Stimulated activated CD8-positive, alpha-beta memory T cell treated with anti-CD3 and anti-CD28 coated beads, Interleukin-4, amount 100 ng/mL, for 24 hours (primary cell): ENCODE data around the gene CCDC51.
"Not testable (repeated sequence)": the region's sequence is repeated elsewhere in the genome, so short reads cannot be mapped to it uniquely, and the experiment has no call there.

ENCODE experiments used
- DNase-seq: peaks from one replicate; pipeline ENCODE4 v3.0.0-alpha.2; 2020; ENCODE audit warnings: low read depth

Gene CCDC51

GRCh38 chr3:48405971-48406370, 33.9 kb downstream of the CCDC51 start:
- no peak for DNase-seq

- DNase-seq = no peak
These were observed 34.5 kb downstream of the CCDC51 start for GRCh38 chr3:48405343-48405881.

DNA sequence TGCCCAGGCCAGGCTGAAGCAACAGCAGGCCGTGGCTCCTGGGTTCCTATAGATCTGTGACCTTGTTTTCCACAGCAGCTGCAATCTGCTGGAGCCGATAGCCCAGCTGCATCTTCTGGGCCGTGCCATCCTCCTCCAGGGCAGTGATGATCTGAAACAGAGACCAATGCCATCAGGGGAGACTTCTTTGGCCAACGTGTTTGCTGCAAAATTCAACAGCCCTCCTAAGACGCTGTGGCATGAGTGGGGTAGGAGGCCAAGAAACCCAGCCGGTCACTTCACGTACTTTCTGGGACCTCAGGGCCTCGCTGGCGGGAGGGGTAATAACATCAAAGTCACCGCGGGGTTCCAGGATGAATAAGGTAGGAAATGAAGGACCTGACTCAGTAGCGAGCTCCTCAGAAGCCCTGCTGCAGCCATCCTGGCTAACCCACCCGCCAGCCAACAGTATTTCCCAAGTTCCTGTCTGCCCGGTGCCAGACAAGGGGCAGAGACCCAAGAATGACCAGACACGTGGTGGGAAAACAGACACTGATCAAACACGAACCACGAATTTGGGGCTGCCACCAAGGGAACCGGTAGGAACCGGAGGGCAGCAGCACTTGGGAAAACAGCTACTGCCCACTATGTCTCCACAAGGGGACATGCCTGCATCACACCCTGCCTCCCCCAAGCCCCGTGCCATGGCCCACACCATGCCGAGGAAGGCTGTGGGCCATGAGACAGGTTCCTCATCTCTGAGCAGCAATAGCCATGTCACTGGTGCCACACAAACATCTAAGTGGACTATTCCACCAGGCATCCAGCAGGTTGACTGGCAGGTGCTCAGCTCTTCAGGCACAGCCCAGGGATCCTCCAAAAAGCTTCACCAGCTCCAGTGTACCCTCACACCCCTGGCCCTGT, 35.2 kb downstream of the CCDC51 start:
- no peak for DNase-seq

DNA sequence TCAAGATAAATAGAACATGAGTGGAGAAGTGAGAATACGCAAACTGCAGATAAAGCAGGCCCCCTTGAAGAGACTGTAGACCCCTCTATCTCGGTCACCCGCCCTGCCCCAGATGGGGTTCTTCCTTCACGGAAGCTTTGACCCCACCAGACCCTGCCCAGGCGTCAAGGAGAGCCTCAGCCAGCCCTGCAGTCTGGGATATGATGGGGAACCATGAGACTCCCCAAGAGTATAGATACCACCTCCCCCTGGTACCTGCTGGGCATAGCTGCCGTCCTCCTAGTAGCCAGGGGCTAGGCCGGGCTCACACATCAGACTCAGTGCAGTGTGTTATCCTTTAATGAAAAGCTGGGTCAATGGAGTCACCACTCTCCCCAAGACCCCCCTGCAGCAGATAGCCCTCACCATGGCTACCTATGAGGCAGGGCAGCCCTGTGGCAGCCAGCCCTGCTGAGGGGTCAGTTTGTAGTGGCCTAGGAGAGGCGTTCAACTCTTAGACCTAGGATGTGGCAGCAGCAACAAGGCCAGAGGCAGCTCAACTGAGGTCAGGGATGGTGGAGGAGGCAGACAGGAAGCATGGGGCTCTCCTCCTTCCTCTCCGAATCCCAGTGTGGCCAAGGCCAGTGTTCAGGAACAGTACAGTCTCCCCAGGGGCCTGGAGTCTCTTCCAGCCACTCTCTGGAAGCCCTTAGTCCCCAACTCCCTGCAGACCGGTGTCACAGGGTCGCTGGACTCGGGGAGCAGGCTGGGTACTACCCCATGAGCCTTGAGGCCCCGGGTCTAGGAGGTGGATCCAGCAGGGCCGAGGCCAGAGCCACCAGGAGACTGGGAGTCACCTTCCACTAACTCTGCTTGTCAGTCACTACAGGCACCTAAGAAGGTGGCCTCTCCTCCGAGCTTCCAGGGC, 36.1 kb downstream of the CCDC51 start:
- DNase-seq = no peak

- DNase-seq = no peak
These were observed 37.0 kb downstream of the CCDC51 start for GRCh38 chr3:48402907-48403306.

DNA sequence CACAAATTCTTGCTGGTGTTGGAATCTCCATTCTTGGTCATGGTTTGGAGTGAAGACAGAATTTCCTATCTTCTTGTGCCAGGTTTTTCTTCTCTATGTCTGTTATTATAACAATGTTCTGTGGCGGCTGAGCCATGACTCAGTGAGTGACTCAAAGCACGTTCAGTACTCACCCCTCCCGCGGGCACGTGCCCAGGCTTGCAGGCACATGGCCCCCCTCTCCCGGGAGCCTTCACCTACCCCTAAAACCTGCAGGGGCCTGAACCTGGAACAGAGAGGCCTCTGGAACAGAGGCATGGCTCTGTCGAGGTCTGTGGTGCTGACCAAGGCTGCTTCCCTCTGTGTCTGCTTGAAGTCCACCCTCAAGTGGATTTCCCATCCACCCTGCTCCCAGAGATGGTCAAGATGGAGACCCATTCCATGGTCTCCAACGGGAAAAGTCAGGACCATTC, 37.6 kb downstream of the CCDC51 start:
- DNase-seq = no peak

DNA sequence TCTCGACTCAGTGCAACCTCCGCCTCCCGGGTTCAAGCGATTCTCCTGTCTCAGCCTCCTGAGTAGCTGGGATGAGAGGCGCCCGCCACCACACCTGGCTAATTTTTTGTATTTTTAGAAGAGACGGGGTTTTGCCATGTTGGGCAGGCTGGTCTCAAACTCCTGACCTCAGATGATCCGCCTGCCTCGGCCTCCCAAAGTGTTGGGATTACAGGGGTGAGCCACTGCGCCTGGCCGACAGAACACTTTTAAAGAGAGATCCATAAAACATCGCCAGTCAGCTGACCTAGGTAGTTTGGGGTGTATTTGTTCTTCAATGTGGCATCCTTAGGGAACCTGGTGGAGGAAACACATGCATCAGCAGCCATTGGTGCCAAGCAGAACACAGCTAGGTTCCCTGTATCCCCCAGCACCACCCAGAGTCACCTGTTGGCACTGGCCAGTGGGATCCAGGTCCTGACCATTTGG, 38.5 kb downstream of the CCDC51 start:
- DNase-seq = not testable (repeated sequence)

GRCh38 chr3:48400824-48401433, 39.0 kb downstream of the CCDC51 start:
- DNase-seq = peak; percentile 26

- DNase-seq = no peak
These were observed 40.3 kb downstream of the CCDC51 start for GRCh38 chr3:48399387-48400172.

GRCh38 chr3:48398701-48399386, 41.1 kb downstream of the CCDC51 start:
- DNase-seq = no peak

DNA sequence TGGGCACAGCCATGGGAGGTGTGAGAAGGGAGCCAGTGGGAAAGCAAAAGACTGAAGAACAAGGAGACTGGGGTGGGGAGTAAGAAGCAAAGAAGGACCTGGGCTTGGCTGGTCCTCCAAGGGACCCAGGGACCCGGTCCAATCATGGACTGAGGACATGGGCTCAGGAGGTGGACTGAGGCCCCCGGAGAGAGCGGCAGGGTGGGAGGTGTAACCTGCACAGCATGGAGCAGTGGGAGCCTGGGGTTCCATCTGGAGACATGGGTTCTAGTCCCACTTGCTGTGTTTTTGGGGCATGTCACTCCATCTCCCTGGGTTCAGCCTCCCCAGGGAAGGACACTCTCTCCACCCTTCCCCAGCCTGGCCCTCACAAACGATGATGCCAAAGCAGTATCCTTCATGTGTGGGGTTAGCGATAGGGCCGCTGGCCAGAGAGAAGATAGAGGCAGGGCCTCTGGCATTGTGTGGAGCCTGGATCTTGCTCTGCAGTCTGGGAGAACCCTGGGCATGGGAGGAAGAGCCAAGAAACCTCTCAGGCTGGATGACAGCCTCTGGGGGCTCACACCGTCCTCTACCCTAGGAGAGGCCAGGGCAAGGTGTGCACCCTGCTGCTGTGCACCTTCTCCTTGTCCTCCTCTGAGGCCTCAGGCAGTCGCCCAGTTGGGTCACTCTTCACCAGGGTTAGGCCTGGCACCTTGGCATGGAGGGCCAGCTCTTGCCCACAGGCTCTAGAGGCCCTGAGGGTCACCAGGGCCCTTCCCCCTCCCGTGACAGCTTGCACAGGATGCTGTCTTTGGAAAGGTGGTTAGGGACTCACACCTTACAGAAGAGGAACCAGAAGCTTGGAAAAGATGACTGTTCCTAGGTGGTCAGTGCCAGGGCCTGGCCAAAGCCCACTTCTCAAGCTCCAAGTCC, 41.9 kb downstream of the CCDC51 start:
- DNase-seq = no peak

GRCh38 chr3:48395714-48396113, 44.2 kb downstream of the CCDC51 start:
- DNase-seq = no peak

DNA sequence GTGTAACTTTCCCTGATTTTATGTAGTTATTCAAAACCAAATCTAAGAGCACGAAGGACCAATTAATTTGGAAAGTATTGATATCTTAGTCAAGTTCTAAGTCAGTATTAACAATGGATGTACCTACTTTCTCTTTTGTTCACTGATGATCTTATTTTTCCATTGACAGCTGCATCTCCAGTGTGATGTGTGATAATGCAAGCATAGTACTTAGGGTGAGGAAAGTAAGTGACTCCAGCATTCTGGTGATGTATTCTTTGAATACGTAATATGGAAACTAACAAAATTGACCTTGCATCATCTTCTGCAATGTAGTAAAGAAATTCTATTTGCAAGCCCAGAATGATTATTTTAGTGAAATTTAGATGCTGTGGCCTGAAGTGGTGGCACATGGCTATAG, 45.5 kb downstream of the CCDC51 start:
- DNase-seq = no peak

DNA sequence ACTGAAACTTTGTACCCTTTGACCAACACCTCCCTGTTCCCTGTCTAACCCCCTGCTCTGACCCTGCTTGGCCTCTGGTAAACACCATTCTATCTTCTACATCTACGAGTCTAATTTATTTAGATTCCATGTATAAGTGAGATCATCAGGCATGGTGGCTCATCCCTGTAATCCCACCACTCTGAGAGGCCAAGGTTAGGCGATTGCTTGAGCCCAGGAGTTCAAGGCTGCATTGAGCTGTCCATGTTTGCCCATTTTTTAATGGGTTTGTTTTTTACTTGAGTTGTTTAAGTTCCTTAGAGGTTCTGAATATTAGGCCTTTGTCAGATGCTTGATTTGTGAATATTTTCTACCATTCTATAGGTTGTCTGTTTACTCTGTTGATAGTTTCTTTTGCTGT, 51.0 kb downstream of the CCDC51 start:
- DNase-seq = no peak

GRCh38 chr3:48387634-48388033, 52.3 kb downstream of the CCDC51 start:
- no peak for DNase-seq
